ENCODE measurements around the gene GRAMD2B. TPM values are rescaled to one million over a fixed set of nuclear protein-coding genes. Genes with fewer than 3 reads are reported as not detected.
"Not testable (repeated sequence)": the region's sequence is repeated elsewhere in the genome, so short reads cannot be mapped to it uniquely, and the experiment has no call there.

Gene GRAMD2B
- total and polyA plus RNA-seq, 7 donors: 1.3 to 8.0 (median 2.9) TPM

GRCh38 chr5:126469536-126470316 is 46.5 kb downstream of the GRAMD2B start:
- Histone ChIP-seq H3K36me3 (ENCODE audit: insufficient read depth in 1 of 2, low read depth in 1 of 2) (peaks cover 0 to 20% of the 10 kb centered on the region in 2 donors), H3K27ac (no peak overlapping the region), H3K4me1 (no peaks in the 10 kb centered on the region), H3K4me3 (no peak overlapping the region), H3K27me3 (ENCODE audit: insufficient read depth in 3 of 3, low read length in 2 of 3) (no peaks in the 10 kb centered on the region), H3K9me3 (no peaks in the 10 kb centered on the region)
- WGBS, 3 donors: 92 to 94% (median 92%) methylated on average over 6 of the region's 6 CpGs
- intact Hi-C loops (cut with DNase I): no loop called here
- ATAC-seq (no peak), DNase-seq (no peak)
- no peak for TF ChIP-seq CTCF (IDR thresholded peaks at IDR 0.05)

- intact Hi-C loops (cut with DNase I); DNase-seq; H3K27ac ChIP-seq; H3K4me3 ChIP-seq; H3K27me3 ChIP-seq (ENCODE audit: insufficient read depth in 3 of 3, low read length in 2 of 3); H3K4me1 ChIP-seq; ATAC-seq; H3K9me3 ChIP-seq: not testable (repeated sequence)
- 82 to 85% (median 82%) methylated on average over 6 of the region's 6 CpGs for WGBS, 3 donors
- H3K36me3 ChIP-seq (ENCODE audit: insufficient read depth in 1 of 2, low read depth in 1 of 2): peaks cover 0 to 20% of the 10 kb centered on the region in 2 donors
Measured at GRCh38 chr5:126470529-126470928, 47.3 kb downstream of the GRAMD2B start.

GRCh38 chr5:126471247-126471646 is 48.0 kb downstream of the GRAMD2B start:
- ATAC-seq (no peak), DNase-seq (no peak)
- no peak for TF ChIP-seq CTCF (IDR thresholded peaks at IDR 0.05)
- H3K36me3 ChIP-seq (ENCODE audit: insufficient read depth in 1 of 2, low read depth in 1 of 2): peaks cover 0 to 17% of the 10 kb centered on the region in 2 donors
- WGBS, 3 donors: 61 to 91% (median 75%) methylated on average over 3 of the region's 3 CpGs
- H3K27ac ChIP-seq: no peak overlapping the region
- H3K4me3 ChIP-seq: no peak overlapping the region
- H3K27me3 ChIP-seq (ENCODE audit: insufficient read depth in 3 of 3, low read length in 2 of 3): no peaks in the 10 kb centered on the region
- no peaks in the 10 kb centered on the region for H3K4me1 ChIP-seq
- intact Hi-C loops (cut with DNase I): no loop called here
- H3K9me3 ChIP-seq: no peaks in the 10 kb centered on the region

GRCh38 chr5:126471875-126472537 is 48.8 kb downstream of the GRAMD2B start:
- ATAC-seq: no peak

More at GRCh38 chr5:126471875-126472537, 48.8 kb downstream of the GRAMD2B start:
- Histone ChIP-seq H3K4me1 (no peaks in the 10 kb centered on the region), H3K9me3 (no peaks in the 10 kb centered on the region), H3K27ac (no peak overlapping the region), H3K4me3 (no peak overlapping the region), H3K36me3 (ENCODE audit: insufficient read depth in 1 of 2, low read depth in 1 of 2) (peaks cover 0 to 17% of the 10 kb centered on the region in 2 donors), H3K27me3 (ENCODE audit: insufficient read depth in 3 of 3, low read length in 2 of 3) (no peaks in the 10 kb centered on the region)
- no peak for DNase-seq
- TF ChIP-seq CTCF (IDR thresholded peaks at IDR 0.05): no peak
- intact Hi-C loops (cut with DNase I): no loop called here
- WGBS, 3 donors: 71 to 85% (median 83%) methylated on average over 3 of the region's 3 CpGs

Data from psoas muscle (tissue), 8 donors.